CD4-positive, alpha-beta T cell treated with Interleukin-6 for 4 hours (primary cell): Measurements from ENCODE around the gene DDIT4.
A peak's percentile ranks its signal among the peaks of the same experiment; 100 is the strongest.
"Not testable (repeated sequence)": the region's sequence is repeated elsewhere in the genome, so short reads cannot be mapped to it uniquely, and the experiment has no call there.

ENCODE experiments used
- DNase-seq: peaks from one replicate; pipeline ENCODE4 v3.0.0-alpha.2; 2020; ENCODE audit warnings: mixed read lengths

DDIT4 gene

GRCh38 chr10:72273410-72274212 lies at the start of gene DDIT4:
TSS of gene DDIT4 (plus strand) at chr10:72273924. CDS start at chr10:72274217, 293 bp downstream.
- DNase-seq: peak; percentile 99

- not testable (repeated sequence) for DNase-seq
Measured at GRCh38 chr10:72224191-72224590, 49.5 kb upstream of the DDIT4 start.

GRCh38 chr10:72226418-72227027 lies 47.2 kb upstream of the DDIT4 start:
- DNase-seq: no peak

GRCh38 chr10:72227826-72228225 lies 45.9 kb upstream of the DDIT4 start:
- no peak for DNase-seq

GRCh38 chr10:72228318-72228751 lies 45.4 kb upstream of the DDIT4 start:
- no peak for DNase-seq

GRCh38 chr10:72229261-72230251 lies 44.2 kb upstream of the DDIT4 start:
- DNase-seq: no peak

DNA sequence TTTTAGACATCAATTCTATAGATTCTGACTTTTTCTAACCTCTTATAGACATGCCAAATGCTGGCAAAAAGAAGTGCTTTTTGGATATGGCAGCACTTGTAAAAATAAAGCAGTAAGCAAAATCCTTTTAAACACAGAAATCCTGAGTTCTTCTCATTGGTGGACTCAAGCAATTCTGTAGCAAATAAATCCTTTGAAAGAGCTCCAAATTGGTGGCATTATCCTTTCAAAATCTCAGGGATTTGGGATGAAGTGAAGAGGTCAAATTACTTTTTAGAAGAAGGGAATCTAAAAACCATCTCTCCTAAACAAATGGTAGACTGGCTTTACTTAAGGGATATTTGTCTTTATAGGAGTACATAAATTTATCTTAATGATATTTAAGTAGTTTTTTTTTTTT lies 40.1 kb upstream of the DDIT4 start:
- DNase-seq: no peak

DNA sequence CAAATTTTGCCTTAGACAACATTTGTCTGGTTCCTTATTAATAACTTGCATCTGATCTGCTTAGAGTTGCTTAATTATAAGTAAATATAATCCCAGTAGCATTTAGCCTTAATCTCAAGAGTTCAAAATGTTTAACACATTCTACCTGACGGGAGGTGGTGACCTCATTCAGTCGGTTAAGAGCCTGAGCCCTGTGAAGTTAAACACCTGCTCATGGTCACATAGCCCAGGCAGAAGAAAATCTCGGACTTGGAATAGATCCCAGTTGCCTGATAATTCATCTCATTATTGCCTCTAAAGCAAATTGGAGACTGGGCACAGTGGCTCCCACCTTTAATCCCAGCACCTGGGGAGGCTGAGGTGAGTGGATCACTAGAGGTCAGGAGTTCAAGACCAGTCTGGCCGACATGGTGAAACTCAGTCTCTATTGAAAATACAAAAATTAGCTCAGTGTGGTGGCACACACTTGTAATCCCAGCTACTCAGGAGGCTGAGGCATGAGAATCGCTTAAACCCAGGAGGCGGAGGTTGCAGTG lies 39.1 kb upstream of the DDIT4 start:
- DNase-seq: no peak

DNA sequence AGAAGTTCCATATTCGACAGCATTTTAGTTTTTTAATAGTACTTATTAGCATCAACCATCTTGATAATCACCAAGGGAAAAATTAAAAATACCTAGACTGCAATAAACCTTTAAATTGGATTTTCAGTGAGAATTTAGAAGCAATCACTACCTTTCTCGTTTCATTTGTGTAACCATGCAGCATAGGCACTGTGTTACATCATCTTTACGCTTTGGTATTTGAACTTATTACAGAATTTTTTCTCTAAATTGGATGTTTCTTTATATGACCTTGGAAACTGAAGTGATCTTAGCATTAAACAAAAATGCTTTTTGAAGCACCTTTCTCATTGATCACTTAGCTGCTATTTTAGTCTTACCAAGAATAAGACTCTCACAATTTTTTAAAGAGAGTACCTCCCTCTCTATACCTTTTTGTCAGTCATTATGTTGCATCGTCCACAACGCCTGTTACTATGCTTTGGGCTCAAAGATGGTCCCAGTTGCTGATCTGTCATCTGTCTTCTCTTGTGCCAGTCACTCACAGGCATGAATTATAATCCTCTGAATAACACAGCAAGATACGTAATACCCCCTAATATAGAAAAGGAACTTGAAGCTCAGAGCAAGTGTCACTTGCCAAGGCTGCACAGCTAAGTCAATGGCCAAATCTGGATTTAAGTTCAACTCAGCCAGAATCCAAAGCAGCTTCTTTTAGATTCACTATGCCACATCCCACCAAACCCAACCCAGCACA lies 38.0 kb upstream of the DDIT4 start:
- DNase-seq: no peak

DNA sequence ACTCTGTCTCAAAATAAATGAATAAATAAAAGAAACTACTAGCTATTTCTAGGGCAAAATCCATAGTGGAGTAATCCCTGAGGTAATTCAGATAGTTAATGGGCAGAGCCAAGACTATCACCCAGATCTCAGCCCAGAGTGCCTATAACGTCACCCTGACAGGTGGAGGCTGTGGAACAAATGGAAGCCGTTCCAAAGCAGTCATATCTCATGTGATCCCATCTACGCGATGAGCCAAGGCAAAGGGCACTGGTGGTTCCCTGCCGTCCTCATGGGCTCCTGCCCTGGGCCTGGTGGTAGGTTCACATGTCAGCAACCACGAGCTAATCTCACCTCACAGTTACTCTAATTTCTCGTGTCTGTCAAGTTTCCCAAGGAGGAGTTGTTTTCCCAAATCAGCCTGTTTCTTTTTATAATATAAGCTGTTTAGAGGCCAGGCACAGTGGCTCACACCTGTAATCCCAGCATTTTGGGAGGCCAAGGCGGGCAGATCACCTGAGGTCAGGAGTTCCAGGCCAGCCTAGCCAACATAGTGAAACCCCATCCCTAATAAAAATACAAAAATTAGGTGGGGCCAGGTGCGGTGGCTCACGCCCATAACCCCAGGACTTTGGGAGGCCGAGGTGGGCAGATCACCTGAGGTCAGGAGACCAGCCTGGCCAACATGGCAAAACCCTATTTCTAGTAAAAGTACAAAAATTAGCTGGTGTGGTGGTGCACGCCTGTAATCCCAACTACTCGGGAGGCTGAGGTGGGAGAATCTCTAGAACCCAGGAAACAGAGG lies 35.1 kb upstream of the DDIT4 start:
- DNase-seq: no peak

GRCh38 chr10:72239409-72239808 lies 34.3 kb upstream of the DDIT4 start:
- DNase-seq: no peak

- no peak for DNase-seq
Measured at GRCh38 chr10:72240371-72240770, 33.4 kb upstream of the DDIT4 start.

GRCh38 chr10:72241691-72242252 lies 32.0 kb upstream of the DDIT4 start:
- no peak for DNase-seq

DNA sequence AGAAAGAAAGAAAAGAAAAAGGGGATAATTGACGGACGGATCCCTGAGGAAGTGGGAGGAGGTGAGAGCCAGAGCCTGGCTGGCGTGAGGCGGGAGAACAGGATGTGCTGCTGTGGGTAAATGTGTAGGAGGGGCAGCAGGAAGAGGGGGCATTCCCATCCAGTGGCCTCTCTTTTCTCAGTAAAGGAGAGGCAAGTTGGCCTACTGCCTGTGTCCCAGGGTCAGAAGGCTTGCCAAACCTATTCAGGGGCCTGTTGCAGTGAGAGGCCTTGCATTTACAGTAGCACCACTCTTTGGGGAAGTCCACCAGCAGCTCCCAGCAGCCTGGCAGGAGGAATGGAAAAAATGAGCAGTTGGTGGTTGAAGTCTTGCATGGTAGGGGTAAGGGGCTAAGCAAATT lies 31.0 kb upstream of the DDIT4 start:
- DNase-seq: no peak

- no peak for DNase-seq
Measured at GRCh38 chr10:72243822-72244437, 29.8 kb upstream of the DDIT4 start.

- DNase-seq: no peak
Measured at GRCh38 chr10:72244573-72245038, 29.1 kb upstream of the DDIT4 start.

- no peak for DNase-seq
Measured at GRCh38 chr10:72245949-72246525, 27.7 kb upstream of the DDIT4 start.

GRCh38 chr10:72248468-72249151 lies 25.1 kb upstream of the DDIT4 start:
- peak; percentile 77 for DNase-seq

DNA sequence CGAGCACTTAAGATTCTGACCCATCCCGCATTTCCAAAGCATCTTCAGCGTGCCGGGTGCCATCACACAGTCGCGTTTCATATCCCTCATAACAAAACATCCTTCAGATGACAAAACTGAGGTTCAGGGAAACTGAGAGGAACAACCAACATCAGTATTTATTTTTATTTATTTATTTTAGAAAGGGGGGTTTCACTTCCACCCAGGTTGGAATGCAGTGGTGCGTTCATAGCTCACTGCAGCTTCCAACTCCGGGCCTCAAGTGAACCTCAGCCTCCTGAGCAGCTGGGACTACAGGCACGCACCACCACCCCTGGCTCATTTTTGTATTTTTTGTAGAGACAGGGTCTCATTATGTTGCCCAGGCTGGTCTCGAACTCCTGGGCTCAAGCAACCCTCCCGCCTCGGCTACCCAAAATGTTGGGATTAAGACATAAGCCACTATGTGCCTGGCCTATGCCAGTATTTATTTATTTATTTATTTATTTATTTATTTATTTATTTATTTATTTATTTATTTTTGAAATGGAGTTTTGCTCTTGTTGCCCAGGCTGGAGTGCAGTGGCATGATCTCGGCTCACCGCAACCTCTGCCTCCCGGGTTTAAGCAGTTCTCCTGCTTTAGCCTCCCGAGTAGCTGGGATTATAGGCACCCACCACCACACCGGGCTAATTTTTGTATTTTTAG lies 24.4 kb upstream of the DDIT4 start:
- DNase-seq: not testable (repeated sequence)
